GM23248 (cell line): Measurements from ENCODE around the gene CALR3. TPM values are rescaled to one million over a fixed set of nuclear protein-coding genes. Genes with fewer than 3 reads are reported as not detected.

Experiments used
- DNase-seq: peaks from one replicate; pipeline ENCODE4 v3.0.0-alpha.2; 2015
- H2AFZ ChIP-seq: fragments of 200-600 bp; sonication (generic); 2 replicates; pipeline ENCODE4 v1.6.1; 2016; ENCODE audit warnings: antibody characterized with exemption
- H3F3A ChIP-seq: fragments of 200-600 bp; sonication (generic); 2 replicates; pipeline ENCODE4 v1.6.1; 2016; ENCODE audit warnings: mild to moderate bottlenecking, antibody characterized with exemption, mixed run types; ENCODE audit not compliant: insufficient read depth
- H3K27ac ChIP-seq: fragments of 200-600 bp; sonication (generic); 2 replicates; pipeline ENCODE4 v1.5.1; 2016; ENCODE audit warnings: mild to moderate bottlenecking
- H3K27me3 ChIP-seq: fragments of 200-600 bp; sonication (generic); replicated peaks from 2 replicates; pipeline ENCODE4 v1.6.1; 2016; ENCODE audit warnings: mild to moderate bottlenecking; ENCODE audit not compliant: insufficient read depth
- H3K36me3 ChIP-seq: fragments of 200-600 bp; sonication (generic); 2 replicates; pipeline ENCODE4 v1.6.1; 2016; ENCODE audit warnings: low read depth, mild to moderate bottlenecking
- H3K4me1 ChIP-seq: fragments of 200-600 bp; sonication (generic); 2 replicates; pipeline ENCODE4 v1.6.1; 2016; ENCODE audit warnings: mild to moderate bottlenecking; ENCODE audit not compliant: insufficient read depth
- H3K4me2 ChIP-seq: fragments of 200-600 bp; sonication (generic); one replicate; pipeline ENCODE4 v1.6.1; 2016; ENCODE audit warnings: mild to moderate bottlenecking; ENCODE audit not compliant: unreplicated experiment
- H3K4me3 ChIP-seq: fragments of 200-600 bp; sonication (generic); 2 replicates; pipeline ENCODE4 v1.5.1; 2016; ENCODE audit warnings: mild to moderate bottlenecking
- H3K79me2 ChIP-seq: fragments of 200-600 bp; sonication (generic); 2 replicates; pipeline ENCODE4 v1.6.1; 2016; ENCODE audit warnings: mild to moderate bottlenecking; ENCODE audit not compliant: insufficient read depth
- H3K9ac ChIP-seq: fragments of 200-600 bp; sonication (generic); 2 replicates; pipeline ENCODE4 v1.6.1; 2016; ENCODE audit warnings: mild to moderate bottlenecking
- H3K9me2 ChIP-seq: fragments of 200-600 bp; sonication (generic); 2 replicates; pipeline ENCODE4 v1.6.1; 2016; ENCODE audit warnings: mixed run types, mild to moderate bottlenecking, moderate library complexity; ENCODE audit not compliant: insufficient read depth
- H3K9me3 ChIP-seq: fragments of 200-600 bp; sonication (generic); one replicate; pipeline ENCODE4 v1.6.1; 2017; ENCODE audit warnings: low read depth
- H4K20me1 ChIP-seq: fragments of 200-600 bp; sonication (generic); 2 replicates; pipeline ENCODE4 v1.6.0; 2016; ENCODE audit not compliant: insufficient read depth
- EZH2 ChIP-seq: fragments of 200-600 bp; sonication (generic); IDR thresholded peaks from 2 replicates; pipeline ENCODE4 v1.6.1; 2018; ENCODE audit warnings: antibody characterized with exemption, mild to moderate bottlenecking; ENCODE audit not compliant: insufficient read depth, poor library complexity, severe bottlenecking
- EZH2phosphoT487 ChIP-seq: fragments of 200-600 bp; sonication (generic); IDR thresholded peaks from 2 replicates; pipeline ENCODE4 v1.6.1; 2018; ENCODE audit warnings: antibody characterized with exemption, moderate library complexity, mild to moderate bottlenecking, low read depth; ENCODE audit not compliant: insufficient read depth
- WGBS, 2 experiments: methylation state at CpG; one replicate each; pipeline ENCODE4 v1.1.6; 2015 to 2017; ENCODE audit warnings: low lambda C conversion rate in 2 of 2, low coverage in 1 of 2; ENCODE audit errors: missing lambda C conversion rate in 2 of 2; 5-methylcytosine and 5-hydroxymethylcytosine counted together
- in situ Hi-C: fragments of 300-500 bp; cut with MboI; formaldehyde crosslinking; loops from 2 replicates; pipeline ENCODE4 v1.15.0; 2020
- polyA plus RNA-seq: library from polyadenylated mRNA; unstranded; fragments of >200 nt; fragmentation: Nextera tagmentation; extraction: Ambion mirVana; gene quantifications from 2 replicates; pipeline ENCODE4 v1.2.1, GENCODE V29; 2016
- total RNA-seq: library from RNA; depleted of rRNA; stranded (reverse); fragments of >200 nt; shearing (Covaris generic); gene quantifications from 2 replicates; pipeline ENCODE4 v1.2.3, GENCODE V29; 2014

Gene CALR3
- total and polyA plus RNA-seq, 2 experiments from 2014 or later, result not detected

DNA sequence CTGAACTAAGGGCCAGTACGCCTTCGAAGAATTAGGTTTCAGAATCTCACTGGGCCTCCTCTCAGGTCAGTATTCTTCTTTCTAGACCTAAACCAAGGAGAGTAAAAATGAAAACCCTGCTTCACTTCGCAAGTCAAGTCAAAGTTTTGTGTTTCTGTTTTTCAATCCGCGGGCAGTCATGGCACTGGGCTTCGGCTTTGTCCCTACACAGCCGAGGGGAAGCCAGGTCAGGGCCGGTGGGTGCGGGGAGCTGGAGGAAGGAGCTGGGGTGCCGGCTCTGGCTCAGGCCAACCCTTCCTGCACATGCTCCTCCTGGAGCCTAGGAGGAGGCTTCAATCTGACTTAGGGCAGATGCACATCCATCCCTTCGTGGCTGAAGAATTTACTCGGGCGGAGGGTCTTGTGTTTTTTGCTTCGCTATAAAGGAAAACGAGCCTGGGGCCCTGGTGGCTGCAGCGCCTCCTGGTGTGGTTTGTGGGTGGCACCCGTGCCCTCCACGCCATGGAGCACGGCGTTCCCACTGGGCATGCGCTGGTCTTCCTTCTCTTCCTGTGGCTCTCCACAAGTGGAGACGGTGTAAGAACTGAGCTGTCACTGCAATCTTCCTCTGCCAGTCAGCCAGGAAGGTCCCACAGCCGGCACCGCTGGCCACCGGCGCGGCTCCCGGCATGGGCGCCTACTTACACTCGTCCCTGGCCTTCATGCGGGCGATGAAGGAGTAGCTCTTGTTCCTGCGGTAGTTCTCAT, 22.7 kb upstream of the CALR3 start:
- Histone ChIP-seq H3K36me3 (peaks cover 5% of the 10 kb centered on the region; the same call in 1 of the 2 replicates), H3K79me2 (0 out of 2 replicates have a peak, but pooled peaks cover under 1% of the 10 kb centered on the region), H3K27ac (no peak overlapping the region), H3K9ac (no peak overlapping the region), H2AFZ (no peak overlapping the region), H3K27me3 (no peaks in the 10 kb centered on the region), H3F3A (peaks cover 7% of the 10 kb centered on the region; the same call in 1 of the 2 replicates), H3K4me1 (no peaks in the 10 kb centered on the region), H4K20me1 (no peaks in the 10 kb centered on the region), H3K4me3 (no peak overlapping the region), H3K9me3 (no peaks in the 10 kb centered on the region), H3K9me2 (no peaks in the 10 kb centered on the region), H3K4me2 (no peak overlapping the region)
- 91 to 92% methylated on average over 31 to 33 of the region's 33 CpGs for WGBS, 2 experiments
- in situ Hi-C loops, result no loop called here
- no peak for DNase-seq
- no peak for TF ChIP-seq EZH2phosphoT487
- no peak for TF ChIP-seq EZH2

DNA sequence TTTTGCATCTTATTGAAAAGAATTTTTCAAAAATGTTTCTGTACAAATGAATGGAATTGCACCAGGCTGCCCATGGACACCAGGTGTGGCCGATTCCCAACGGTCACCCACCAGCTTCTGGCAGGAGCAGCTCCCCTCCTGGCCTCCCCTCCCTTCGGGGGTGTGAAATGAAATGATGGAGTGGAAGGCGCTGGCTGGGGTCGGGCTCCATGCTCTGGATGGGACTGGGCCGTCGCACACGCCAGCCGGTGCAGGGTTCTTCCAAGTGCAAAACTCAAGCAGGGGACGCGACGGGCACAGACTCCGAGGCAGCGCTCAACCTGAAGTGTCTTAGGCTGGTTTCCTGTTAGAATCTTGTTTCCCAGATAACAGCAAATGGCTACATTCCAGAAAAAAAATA, 22.1 kb upstream of the CALR3 start:
- no peaks in the 10 kb centered on the region for H3K79me2 ChIP-seq
- no peak overlapping the region for H3K9ac ChIP-seq
- no peaks in the 10 kb centered on the region for H3K9me2 ChIP-seq
- no peak for DNase-seq
- H3K4me2 ChIP-seq, result no peak overlapping the region
- no peaks in the 10 kb centered on the region; the same call in 1 of the 2 replicates for H3K36me3 ChIP-seq
- H3K27ac ChIP-seq, result no peak overlapping the region
- H3K9me3 ChIP-seq, result no peaks in the 10 kb centered on the region
- in situ Hi-C loops, result no loop called here
- WGBS, 2 experiments, result 89 to 92% methylated on average over 14 of the region's 14 CpGs
- no peaks in the 10 kb centered on the region for H3K4me1 ChIP-seq
- H3K4me3 ChIP-seq, result no peak overlapping the region
- H2AFZ ChIP-seq, result no peak overlapping the region
- peaks cover 7% of the 10 kb centered on the region; the same call in 1 of the 2 replicates for H3F3A ChIP-seq
- H3K27me3 ChIP-seq, result no peaks in the 10 kb centered on the region
- no peaks in the 10 kb centered on the region for H4K20me1 ChIP-seq
- TF ChIP-seq EZH2 (no peak), EZH2phosphoT487 (no peak)

- TF ChIP-seq EZH2phosphoT487 (no peak), EZH2 (no peak)
- Histone ChIP-seq H3K4me1 (no peaks in the 10 kb centered on the region), H3K27me3 (no peaks in the 10 kb centered on the region), H2AFZ (no peak overlapping the region), H3K36me3 (no peaks in the 10 kb centered on the region; the same call in 1 of the 2 replicates), H3K4me3 (no peak overlapping the region), H3K79me2 (no peaks in the 10 kb centered on the region), H4K20me1 (no peaks in the 10 kb centered on the region), H3K9me3 (no peaks in the 10 kb centered on the region), H3F3A (peaks cover 7% of the 10 kb centered on the region; the same call in 1 of the 2 replicates), H3K4me2 (no peak overlapping the region), H3K27ac (no peak overlapping the region), H3K9ac (no peak overlapping the region), H3K9me2 (no peaks in the 10 kb centered on the region)
- WGBS, 2 experiments, result 83 to 86% methylated on average over 14 of the region's 14 CpGs
- in situ Hi-C loops, result no loop called here
- DNase-seq, result no peak
Measured at GRCh38 chr19:16516923-16517610, 21.1 kb upstream of the CALR3 start.

DNA sequence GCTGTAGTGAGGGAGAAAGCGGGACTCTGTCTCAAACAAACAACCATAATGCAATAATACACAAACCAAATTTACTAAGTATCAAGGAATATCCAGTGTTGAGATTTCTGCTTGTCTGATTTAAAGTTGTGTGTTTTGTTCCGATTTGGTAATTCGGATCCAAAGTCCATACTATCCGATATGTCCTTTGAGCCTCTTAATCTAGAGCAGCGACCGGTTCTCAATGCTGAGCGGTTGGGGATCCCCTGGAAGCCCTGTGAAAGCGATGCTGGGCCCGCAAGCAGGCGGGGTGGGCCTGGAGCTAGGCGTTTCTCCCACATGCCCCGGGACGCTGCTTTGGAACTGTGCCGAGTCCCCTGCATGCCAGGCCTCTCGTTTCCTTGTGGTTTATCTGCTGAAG, 20.4 kb upstream of the CALR3 start:
- Histone ChIP-seq H3K27me3 (no peaks in the 10 kb centered on the region), H3K9ac (no peak overlapping the region), H3K4me2 (no peak overlapping the region), H3F3A (peaks cover 7% of the 10 kb centered on the region; the same call in 1 of the 2 replicates), H3K79me2 (no peaks in the 10 kb centered on the region), H2AFZ (no peak overlapping the region), H3K36me3 (no peaks in the 10 kb centered on the region; the same call in 1 of the 2 replicates), H3K27ac (no peak overlapping the region), H3K4me3 (no peak overlapping the region), H4K20me1 (no peaks in the 10 kb centered on the region), H3K9me3 (no peaks in the 10 kb centered on the region), H3K4me1 (no peaks in the 10 kb centered on the region), H3K9me2 (no peaks in the 10 kb centered on the region)
- in situ Hi-C loops, result no loop called here
- DNase-seq, result no peak
- TF ChIP-seq EZH2, result no peak
- no peak for TF ChIP-seq EZH2phosphoT487
- WGBS, 2 experiments, result 78 to 79% methylated on average over 15 of the region's 15 CpGs
